HG02678 (cell line): ENCODE results near the gene RNF14.
"Not testable (repeated sequence)": the region's sequence is repeated elsewhere in the genome, so short reads cannot be mapped to it uniquely, and the experiment has no call there.

Experiments used
- ATAC-seq: cut with Tn5 transposase; IDR thresholded peaks from one replicate; pipeline ENCODE4 v1.9.1; 2021; ENCODE audit warnings: mild to moderate bottlenecking, moderate library complexity; ENCODE audit not compliant: unreplicated experiment

RNF14 gene

GRCh38 chr5:141968914-141969608 lies at the start of gene RNF14:
RNF14 (plus strand) TSS chr5:141969105; CDS start chr5:141973589, 4,484 bp downstream.
- ATAC-seq = peak; percentile 91

- ATAC-seq = no peak
Measured at GRCh38 chr5:141919218-141920119, 49.4 kb upstream of the RNF14 start.

- ATAC-seq = no peak
Measured at GRCh38 chr5:141920771-141921170, 48.1 kb upstream of the RNF14 start.

- not testable (repeated sequence) for ATAC-seq
Measured at GRCh38 chr5:141922827-141923447, 46.0 kb upstream of the RNF14 start.

- peak; percentile 99 for ATAC-seq
Measured at GRCh38 chr5:141923448-141924313, 45.2 kb upstream of the RNF14 start, which contains the start of gene DELE1. DELE1 (plus strand) TSS chr5:141923871; CDS start chr5:141923942, 71 bp downstream.

GRCh38 chr5:141926434-141926833 lies 42.5 kb upstream of the RNF14 start:
- no peak for ATAC-seq

GRCh38 chr5:141928051-141928450 lies 40.9 kb upstream of the RNF14 start:
- no peak for ATAC-seq

- no peak for ATAC-seq
Measured at GRCh38 chr5:141929398-141930058, 39.4 kb upstream of the RNF14 start.

GRCh38 chr5:141931694-141932093 lies 37.2 kb upstream of the RNF14 start:
- no peak for ATAC-seq

- no peak for ATAC-seq
Measured at GRCh38 chr5:141933151-141933550, 35.8 kb upstream of the RNF14 start.

- ATAC-seq = no peak
Measured at GRCh38 chr5:141934099-141934844, 34.6 kb upstream of the RNF14 start.

- ATAC-seq = no peak
Measured at GRCh38 chr5:141935538-141935937, 33.4 kb upstream of the RNF14 start.

GRCh38 chr5:141940695-141941271 lies 28.1 kb upstream of the RNF14 start:
- ATAC-seq = no peak

- no peak for ATAC-seq
Measured at GRCh38 chr5:141941307-141941706, 27.6 kb upstream of the RNF14 start.

- no peak for ATAC-seq
Measured at GRCh38 chr5:141941779-141942178, 27.1 kb upstream of the RNF14 start.

- no peak for ATAC-seq
Measured at GRCh38 chr5:141942185-141942857, 26.6 kb upstream of the RNF14 start.

GRCh38 chr5:141944076-141944475 lies 24.8 kb upstream of the RNF14 start:
- no peak for ATAC-seq

GRCh38 chr5:141945511-141946051 lies 23.3 kb upstream of the RNF14 start:
- ATAC-seq = no peak
